NCI-H187 treated with DMSO at 0.1 percent for 48 hours (cell line): ENCODE data around the gene YJEFN3.

Experiments used
- DNase-seq: peaks from one replicate; lab custom pipeline; 2025; lab: John Stamatoyannopoulos, UW

YJEFN3 gene

GRCh38 chr19:19554074-19555023 lies 25.6 kb downstream of the YJEFN3 start:
- no peak for DNase-seq

- DNase-seq, result no peak
Observed at GRCh38 chr19:19558055-19558454, 29.3 kb downstream of the YJEFN3 start.

GRCh38 chr19:19558636-19559035 lies 29.9 kb downstream of the YJEFN3 start:
- no peak for DNase-seq

GRCh38 chr19:19559931-19560330 lies 31.2 kb downstream of the YJEFN3 start:
- DNase-seq, result no peak

GRCh38 chr19:19561946-19562664 lies 33.4 kb downstream of the YJEFN3 start:
- no peak for DNase-seq

GRCh38 chr19:19562665-19563347 lies 34.1 kb downstream of the YJEFN3 start:
- DNase-seq, result no peak

GRCh38 chr19:19563348-19563848 lies 34.7 kb downstream of the YJEFN3 start:
- DNase-seq, result no peak

- no peak for DNase-seq
Observed at GRCh38 chr19:19566306-19566705, 37.6 kb downstream of the YJEFN3 start.

GRCh38 chr19:19567391-19567790 lies 38.7 kb downstream of the YJEFN3 start:
- no peak for DNase-seq

- DNase-seq, result no peak
Observed at GRCh38 chr19:19568802-19569756, 40.4 kb downstream of the YJEFN3 start.

- DNase-seq, result no peak
Observed at GRCh38 chr19:19570571-19570970, 41.9 kb downstream of the YJEFN3 start.

- no peak for DNase-seq
Observed at GRCh38 chr19:19571071-19571786, 42.5 kb downstream of the YJEFN3 start.

- DNase-seq, result no peak
Observed at GRCh38 chr19:19575411-19575810, 46.7 kb downstream of the YJEFN3 start.

- DNase-seq, result no peak
Observed at GRCh38 chr19:19578252-19578651, 49.5 kb downstream of the YJEFN3 start.

GRCh38 chr19:19579533-19580361 lies 51.0 kb downstream of the YJEFN3 start:
- DNase-seq, result no peak

GRCh38 chr19:19580418-19580817 lies 51.7 kb downstream of the YJEFN3 start:
- no peak for DNase-seq

- DNase-seq, result no peak
Observed at GRCh38 chr19:19581391-19581790, 52.7 kb downstream of the YJEFN3 start.

GRCh38 chr19:19582471-19582870 lies 53.8 kb downstream of the YJEFN3 start:
- DNase-seq, result no peak

- DNase-seq, result no peak
Observed at GRCh38 chr19:19584356-19584755, 55.6 kb downstream of the YJEFN3 start.
